B cell (primary cell): Measurements from ENCODE around the gene VAV2. TPM values are rescaled to one million over a fixed set of nuclear protein-coding genes. Genes with fewer than 3 reads are reported as not detected.
A peak's percentile ranks its signal among the peaks of the same experiment; 100 is the strongest.

Experiments used
- ATAC-seq: fragments of 200-7000 bp; cut with Tn5 transposase; one replicate; pipeline ENCODE4 v1.10.0; 2021; ENCODE audit warnings: low read depth, mild to moderate bottlenecking, moderate number of reproducible peaks, moderate library complexity
- CTCF ChIA-PET: fragments of 350-600 bp; sonication (Branson Sonifier 250); formaldehyde crosslinking; loops from one replicate; lab custom pipeline; 2021; ENCODE audit warnings: antibody characterized with exemption, inconsistent platforms; lab: Charles Lee
- POLR2A ChIA-PET: fragments of 350-600 bp; sonication (Branson Sonifier 250); formaldehyde crosslinking; loops from one replicate; lab custom pipeline; 2021; ENCODE audit warnings: antibody characterized with exemption; lab: Charles Lee
- DNase-seq: peaks from one replicate; pipeline ENCODE4 v3.0.0; 2013
- H2AFZ ChIP-seq: 2 replicates; pipeline ENCODE4 v1.6.1; 2012; ENCODE audit warnings: mild to moderate bottlenecking, low read depth, low read length; ENCODE audit not compliant: insufficient read depth, poor library complexity, severe bottlenecking
- H3K27ac ChIP-seq, 2 donors: 1 replicate in 1 of 2; 2 replicates in 1 of 2; pipeline ENCODE4 v1.5.1; 2012 to 2013; ENCODE audit warnings: low read length in 2 of 2, mild to moderate bottlenecking in 2 of 2, moderate library complexity in 1 of 2
- H3K27me3 ChIP-seq, 4 experiments: fragments of 200-600 bp in 1 of 4; sonication (generic) in 1 of 4; replicated peaks in 1 of 4; 1 replicate in 2 of 4; 2 replicates in 2 of 4; pipeline versions ENCODE4 v1.6.1 to v1.7.0; 2013 to 2016; ENCODE audit warnings: low read length in 3 of 4, mild to moderate bottlenecking in 2 of 4, mixed read lengths in 1 of 4, moderate library complexity in 1 of 4; ENCODE audit not compliant: insufficient read depth in 4 of 4, control insufficient read depth in 3 of 4; ENCODE audit errors: control extremely low read depth in 1 of 4
- H3K36me3 ChIP-seq, 2 experiments: replicated peaks in 1 of 2; 1 replicate in 1 of 2; 2 replicates in 1 of 2; pipeline versions ENCODE4 v1.6.1 to v1.7.1; 2013; ENCODE audit warnings: low read length in 1 of 2; ENCODE audit not compliant: insufficient read depth in 2 of 2, control insufficient read depth in 1 of 2; ENCODE audit errors: control extremely low read depth in 1 of 2, extremely low read depth in 1 of 2
- H3K4me1 ChIP-seq, 2 donors: fragments of 200-600 bp in 1 of 2; sonication (generic) in 1 of 2; 1 replicate in 1 of 2; 2 replicates in 1 of 2; pipeline versions ENCODE4 v1.5.1 to v1.6.1; 2013 to 2017; ENCODE audit warnings: low read length in 2 of 2; ENCODE audit not compliant: control insufficient read depth in 2 of 2, insufficient read depth in 2 of 2
- H3K4me2 ChIP-seq: replicated peaks from 2 replicates; pipeline ENCODE3; 2012; ENCODE audit warnings: mild to moderate bottlenecking, low read depth, low read length; ENCODE audit not compliant: poor library complexity, severe bottlenecking
- H3K4me3 ChIP-seq, 5 experiments: fragments of 200-600 bp in 1 of 5; sonication (generic) in 1 of 5; 1 replicate in 3 of 5; 2 replicates in 2 of 5; pipeline versions ENCODE4 v1.5.1 to v1.7.0; 2011 to 2016; ENCODE audit warnings: low read length in 4 of 5, mild to moderate bottlenecking in 4 of 5, low read depth in 2 of 5, control low read depth in 1 of 5, moderate library complexity in 1 of 5; ENCODE audit not compliant: insufficient read depth in 1 of 5; ENCODE audit errors: control extremely low read depth in 1 of 5, extremely low read depth in 1 of 5
- H3K79me2 ChIP-seq: fragments of 200-600 bp; sonication (generic); one replicate; pipeline ENCODE4 v1.6.0; 2016; ENCODE audit warnings: low read length; ENCODE audit not compliant: control insufficient read depth, insufficient read depth
- H3K9ac ChIP-seq: fragments of 200-600 bp; sonication (generic); 2 replicates; pipeline ENCODE4 v1.6.1; 2017; ENCODE audit warnings: mild to moderate bottlenecking, low read length, moderate library complexity
- H3K9me3 ChIP-seq, 3 donors: one replicate each; pipeline versions ENCODE4 v1.6.1 to v1.7.1; 2013; ENCODE audit warnings: low read length in 2 of 3; ENCODE audit not compliant: control insufficient read depth in 2 of 3, insufficient read depth in 1 of 3; ENCODE audit errors: control extremely low read depth in 1 of 3
- H4K20me1 ChIP-seq: 2 replicates; pipeline ENCODE4 v1.6.0; 2012; ENCODE audit warnings: mild to moderate bottlenecking, low read length; ENCODE audit not compliant: insufficient read depth, control insufficient read depth, poor library complexity, severe bottlenecking
- H3K27ac Mint-ChIP-seq: one replicate; pipeline ENCODE4 v1.8.0; 2021; ENCODE audit warnings: mixed read lengths
- H3K27me3 Mint-ChIP-seq: one replicate; pipeline ENCODE4 v1.8.0; 2021; ENCODE audit warnings: mixed read lengths
- H3K4me1 Mint-ChIP-seq: one replicate; pipeline ENCODE4 v1.8.0; 2021; ENCODE audit warnings: mixed read lengths
- H3K4me3 Mint-ChIP-seq: one replicate; pipeline ENCODE4 v1.8.0; 2021; ENCODE audit warnings: mixed read lengths
- H3K9me3 Mint-ChIP-seq: one replicate; pipeline ENCODE4 v1.8.0; 2022; ENCODE audit warnings: mixed read lengths; ENCODE audit not compliant: insufficient read depth
- EZH2 ChIP-seq: IDR thresholded peaks from 2 replicates; pipeline ENCODE4 v1.6.1; 2012; ENCODE audit warnings: borderline replicate concordance, low read depth, mild to moderate bottlenecking, moderate library complexity, low read length; ENCODE audit not compliant: insufficient read depth, poor library complexity, severe bottlenecking
- WGBS: methylation state at CpG from one replicate; pipeline ENCODE4 v1.1.5; 2013; ENCODE audit warnings: missing lambda C conversion rate; ENCODE audit not compliant: insufficient coverage; 5-methylcytosine and 5-hydroxymethylcytosine counted together
- intact Hi-C: fragments of 100-400 bp; cut with micrococcal nuclease; formaldehyde crosslinking; loops from one replicate; pipeline ENCODE4 v1.10.0; 2022
- polyA plus RNA-seq: library from polyadenylated mRNA; depleted of rRNA; stranded (reverse); fragments of >200 nt; gene quantifications from 2 replicates; pipeline ENCODE4 v1.2.3, GENCODE V29; 2012
- total RNA-seq, 2 donors: library from RNA; stranded (reverse); fragments of 120-200 nt in 1 of 2; gene quantifications; 1 replicate in 1 of 2; 2 replicates in 1 of 2; pipeline versions ENCODE4 v1.2.3 to v1.2.4, GENCODE V29; 2013 to 2022
- TF ChIP-seq, protein P1 (sequence below): fragments of 200-600 bp; IDR thresholded peaks from one replicate; pipeline ENCODE4 v1.8.0; 2022; ENCODE audit warnings: antibody characterized with exemption, mild to moderate bottlenecking

Gene VAV2
- total and polyA plus RNA-seq, 2 donors (not counting 1 experiment from before 2014, with no cell fraction given) = 34.4 to 128 TPM

DNA sequence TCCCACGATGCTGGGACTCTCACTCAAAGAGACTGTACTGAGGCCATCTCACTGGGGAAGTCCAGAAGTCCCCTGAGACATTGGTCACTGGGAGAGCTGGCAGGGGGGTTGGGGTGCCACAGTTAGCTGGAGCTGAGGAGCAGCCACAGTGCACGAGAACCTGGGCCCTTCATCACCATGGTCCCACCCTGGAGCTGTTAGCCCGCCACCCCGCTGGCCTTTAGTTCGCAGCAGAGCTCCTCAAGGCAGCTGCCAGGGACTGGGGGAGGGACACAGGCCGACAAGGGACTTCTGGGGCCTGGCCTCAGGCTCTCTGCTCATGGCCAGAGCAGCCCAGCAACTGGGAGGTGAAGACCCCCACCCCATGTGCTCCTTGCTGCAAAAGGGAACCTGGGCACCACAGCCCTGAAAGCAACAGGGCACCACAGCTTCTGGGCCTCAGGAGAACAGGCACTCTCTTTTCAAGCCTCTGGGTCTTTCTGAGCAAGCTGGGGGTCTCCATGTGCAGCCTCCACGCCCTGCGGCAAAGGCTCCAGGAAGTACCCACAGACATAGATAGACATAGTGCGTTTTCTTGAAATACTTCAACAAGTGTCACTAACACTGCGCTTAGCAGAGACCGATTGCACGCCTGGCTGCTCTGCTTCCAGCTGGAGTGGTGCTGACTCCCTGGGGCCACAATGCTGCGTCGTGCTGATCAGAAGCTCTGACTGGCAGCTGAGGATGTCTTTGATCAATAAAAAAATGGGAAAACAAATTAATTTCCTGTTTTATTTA lies 46.0 kb downstream of the VAV2 start:
- no peak overlapping the region for H2AFZ ChIP-seq
- 55% methylated on average over 11 of the region's 14 CpGs for WGBS
- DNase-seq = peak; percentile 64
- no peaks in the 10 kb centered on the region for H3K27me3 ChIP-seq
- intact Hi-C loops = loop anchor here (1.0 to 10.0 kb wide), 6 partner anchors 8 to 159 kb away; partner anchors contain the start of genes BRD3 and VAV2
- H3K9me3 Mint-ChIP-seq = no peaks in the 10 kb centered on the region
- peak overlapping the region in 3 of 5 experiments; percentile 1 to 44 (median 25) for H3K4me3 ChIP-seq
- H3K27ac Mint-ChIP-seq = peak overlapping the region; percentile 97
- peak overlapping the region; percentile 75 to 83 for H3K27ac ChIP-seq
- peaks cover 0 to 6% (median 0%) of the 10 kb centered on the region in 3 donors for H3K9me3 ChIP-seq
- peaks cover 0 to 20% of the 10 kb centered on the region in 2 experiments for H3K36me3 ChIP-seq
- peak overlapping the region; percentile 89 for H3K4me3 Mint-ChIP-seq
- ChIA-PET POLR2A (interaction anchor here (0.8 to 4.2 kb wide), 4 partner anchors 10 to 47 kb away, joined by 3 to 40 read pairs (median 4); no protein-coding TSS in a partner anchor), CTCF (interaction anchor here (0.7 to 4.5 kb wide), 7 partner anchors 10 to 164 kb away, joined by 3 to 43 read pairs (median 3); no protein-coding TSS in a partner anchor)
- H3K4me1 Mint-ChIP-seq = peaks cover 79% of the 10 kb centered on the region
- peak overlapping the region; percentile 17 for H3K9ac ChIP-seq
- peak; percentile 58 for ATAC-seq
- peak overlapping the region; percentile 78 for H3K4me2 ChIP-seq
- TF ChIP-seq, protein P1, sequence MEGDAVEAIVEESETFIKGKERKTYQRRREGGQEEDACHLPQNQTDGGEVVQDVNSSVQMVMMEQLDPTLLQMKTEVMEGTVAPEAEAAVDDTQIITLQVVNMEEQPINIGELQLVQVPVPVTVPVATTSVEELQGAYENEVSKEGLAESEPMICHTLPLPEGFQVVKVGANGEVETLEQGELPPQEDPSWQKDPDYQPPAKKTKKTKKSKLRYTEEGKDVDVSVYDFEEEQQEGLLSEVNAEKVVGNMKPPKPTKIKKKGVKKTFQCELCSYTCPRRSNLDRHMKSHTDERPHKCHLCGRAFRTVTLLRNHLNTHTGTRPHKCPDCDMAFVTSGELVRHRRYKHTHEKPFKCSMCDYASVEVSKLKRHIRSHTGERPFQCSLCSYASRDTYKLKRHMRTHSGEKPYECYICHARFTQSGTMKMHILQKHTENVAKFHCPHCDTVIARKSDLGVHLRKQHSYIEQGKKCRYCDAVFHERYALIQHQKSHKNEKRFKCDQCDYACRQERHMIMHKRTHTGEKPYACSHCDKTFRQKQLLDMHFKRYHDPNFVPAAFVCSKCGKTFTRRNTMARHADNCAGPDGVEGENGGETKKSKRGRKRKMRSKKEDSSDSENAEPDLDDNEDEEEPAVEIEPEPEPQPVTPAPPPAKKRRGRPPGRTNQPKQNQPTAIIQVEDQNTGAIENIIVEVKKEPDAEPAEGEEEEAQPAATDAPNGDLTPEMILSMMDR = no peak
- TF ChIP-seq EZH2 = no peak
- peaks cover 88% of the 10 kb centered on the region for H4K20me1 ChIP-seq
- peaks cover 34 to 67% of the 10 kb centered on the region in 2 donors for H3K4me1 ChIP-seq
- H3K79me2 ChIP-seq = peaks cover 100% of the 10 kb centered on the region
- no peaks in the 10 kb centered on the region for H3K27me3 Mint-ChIP-seq
